ENCODE data around the gene EPSTI1.

DNA sequence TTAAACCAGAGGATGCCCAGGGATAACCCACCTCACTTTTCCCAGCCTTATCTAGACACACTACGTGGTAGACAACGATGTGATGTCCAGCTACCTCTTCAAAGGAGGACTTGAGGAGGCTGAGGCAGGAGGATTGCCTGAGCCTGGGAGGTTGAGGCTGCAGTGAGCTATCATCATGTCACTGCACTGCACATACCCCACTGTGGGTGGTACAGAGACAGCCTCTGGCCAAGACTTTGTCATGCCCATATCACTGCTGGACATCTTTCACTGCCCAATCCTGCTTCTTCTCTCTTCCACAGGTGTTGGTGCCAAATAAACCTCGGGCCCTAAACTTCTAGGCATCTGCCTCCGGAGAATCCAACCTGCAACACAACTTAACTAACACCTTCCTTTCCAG, 124.8 kb downstream of the EPSTI1 start:
- TF ChIP-seq, protein P1, sequence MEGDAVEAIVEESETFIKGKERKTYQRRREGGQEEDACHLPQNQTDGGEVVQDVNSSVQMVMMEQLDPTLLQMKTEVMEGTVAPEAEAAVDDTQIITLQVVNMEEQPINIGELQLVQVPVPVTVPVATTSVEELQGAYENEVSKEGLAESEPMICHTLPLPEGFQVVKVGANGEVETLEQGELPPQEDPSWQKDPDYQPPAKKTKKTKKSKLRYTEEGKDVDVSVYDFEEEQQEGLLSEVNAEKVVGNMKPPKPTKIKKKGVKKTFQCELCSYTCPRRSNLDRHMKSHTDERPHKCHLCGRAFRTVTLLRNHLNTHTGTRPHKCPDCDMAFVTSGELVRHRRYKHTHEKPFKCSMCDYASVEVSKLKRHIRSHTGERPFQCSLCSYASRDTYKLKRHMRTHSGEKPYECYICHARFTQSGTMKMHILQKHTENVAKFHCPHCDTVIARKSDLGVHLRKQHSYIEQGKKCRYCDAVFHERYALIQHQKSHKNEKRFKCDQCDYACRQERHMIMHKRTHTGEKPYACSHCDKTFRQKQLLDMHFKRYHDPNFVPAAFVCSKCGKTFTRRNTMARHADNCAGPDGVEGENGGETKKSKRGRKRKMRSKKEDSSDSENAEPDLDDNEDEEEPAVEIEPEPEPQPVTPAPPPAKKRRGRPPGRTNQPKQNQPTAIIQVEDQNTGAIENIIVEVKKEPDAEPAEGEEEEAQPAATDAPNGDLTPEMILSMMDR (IDR thresholded peaks at IDR 0.05; ENCODE audit: insufficient read depth, low read depth, low read length): no peak
- TF ChIP-seq EZH2 (IDR thresholded peaks at IDR 0.05; ENCODE audit: insufficient read depth, low read length): no peak
